SU-DHL-6 (cell line): ENCODE data around the gene LRRC25.

Source experiments
- CTCF ChIP-seq: fragments of 200-600 bp; sonication (generic); IDR thresholded peaks from one replicate; pipeline ENCODE4 v1.5.1; 2017; ENCODE audit warnings: antibody characterized with exemption, mild to moderate bottlenecking, low read length, moderate library complexity; ENCODE audit not compliant: insufficient read depth, poor library complexity, severe bottlenecking
- EZH2phosphoT487 ChIP-seq: fragments of 200-600 bp; sonication (generic), shearing (Covaris generic); conservative IDR thresholded peaks from 2 replicates; pipeline ENCODE4 v1.6.1; 2018; ENCODE audit warnings: mild to moderate bottlenecking, antibody characterized with exemption, low read length, moderate library complexity, mixed read lengths

DNA sequence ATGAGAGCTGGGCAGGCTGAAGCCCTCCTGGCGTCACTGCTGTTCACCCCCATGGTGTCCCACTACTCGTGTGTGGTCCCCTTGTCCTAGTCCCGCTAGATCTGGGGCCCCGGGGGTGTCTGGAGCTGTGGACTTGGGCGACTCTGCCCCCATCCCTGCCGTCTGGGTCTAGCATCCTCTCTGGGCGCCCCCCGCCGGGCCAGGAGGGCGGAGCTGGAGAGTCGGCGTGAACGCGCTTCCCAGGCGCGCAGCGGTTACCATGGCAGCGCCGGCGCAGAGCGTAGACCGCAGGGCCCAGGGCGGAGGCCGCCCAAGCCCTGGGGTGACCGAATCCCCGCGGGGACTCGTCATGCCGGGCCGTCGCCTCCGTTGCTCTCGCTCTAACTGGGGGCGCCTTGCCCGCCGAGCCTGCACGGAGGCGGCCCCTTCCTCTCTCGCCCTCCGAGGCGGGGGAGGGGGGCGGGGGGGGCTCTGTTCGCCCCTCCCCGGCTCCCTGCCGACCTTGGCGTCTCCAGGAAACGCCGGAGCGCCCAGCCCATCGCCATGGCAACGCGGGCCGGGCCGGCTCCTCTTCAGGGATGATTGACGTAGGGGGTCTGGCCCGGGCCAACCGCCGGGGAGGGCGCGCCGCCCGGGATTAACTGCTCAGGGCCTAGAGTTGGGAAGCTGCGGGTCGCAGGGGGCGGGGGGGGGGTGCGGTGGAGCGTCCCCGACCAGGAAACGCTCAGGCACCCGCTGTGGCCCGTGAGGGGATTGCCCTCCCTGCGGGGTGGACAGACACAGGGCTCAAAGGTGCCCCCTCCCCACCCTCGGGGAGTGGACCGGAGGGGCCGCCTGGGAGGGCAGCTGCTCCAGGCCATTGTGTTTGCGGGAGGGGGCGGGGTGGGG, 31.6 kb upstream of the LRRC25 start:
- TF ChIP-seq CTCF (no peak), EZH2phosphoT487 (no peak)
